ENCODE measurements around the gene GPR89B. TPM values are rescaled to one million over a fixed set of nuclear protein-coding genes. Genes with fewer than 3 reads are reported as not detected.

GPR89B gene
- total RNA-seq (2022; extraction: Qiagen RNA extraction; ENCODE audit: low read depth), result 2.6 to 5.9 TPM (median 4.4 TPM) in 5 replicates

GRCh38 chr1:147928236-147929132, at the start of gene GPR89B:
Gene GPR89B (plus strand): TSS chr1:147928420. CDS start chr1:147928537, 117 bp downstream.

DNA sequence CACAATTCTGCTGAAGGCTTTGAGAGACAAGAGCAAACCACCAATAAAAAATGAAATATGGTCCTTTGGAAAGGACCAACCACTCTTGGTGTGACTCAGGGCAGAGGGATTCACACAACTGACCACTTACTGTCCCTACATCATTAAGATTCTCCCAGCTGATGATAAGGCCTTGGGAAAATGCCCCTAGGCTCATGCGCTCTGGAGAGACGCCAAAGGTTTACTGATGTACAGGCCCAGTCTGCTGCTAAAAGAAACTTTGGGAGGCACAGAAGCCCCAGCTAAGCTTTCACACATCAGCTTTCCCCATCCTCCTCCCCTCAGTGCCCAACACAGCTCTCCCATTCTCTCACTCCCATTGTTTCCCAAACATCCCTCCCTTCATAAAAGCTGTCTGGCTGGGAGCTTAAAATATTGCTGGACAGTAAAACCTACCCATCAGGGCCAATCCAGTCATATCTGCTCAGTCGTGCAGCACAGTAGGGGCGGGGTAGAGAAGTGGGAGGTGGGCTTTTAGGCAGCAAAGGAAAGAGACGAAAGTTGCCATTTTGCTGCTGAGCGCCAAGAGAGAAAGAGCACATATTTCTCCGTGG, 25.9 kb upstream of the GPR89B start, which contains the start of gene GJA8:
GJA8 (plus strand) TSS at position 543 of the 593 bp plus-strand sequence. CDS start 5,161 bp downstream, outside the sequence.

Other genes with a start within 250 kb of the GPR89B start
- not detected in 5 replicates for gene GJA5, start 167.8 kb upstream of the GPR89B start, total RNA-seq (2022; extraction: Qiagen RNA extraction; ENCODE audit: low read depth)
- gene GJA8, start 25.6 kb upstream of the GPR89B start, total RNA-seq (2022; extraction: Qiagen RNA extraction; ENCODE audit: low read depth), result not detected in 5 replicates
- 4.3 to 4.7 TPM (median 4.5 TPM) in 5 replicates for gene NBPF11, start 223.9 kb downstream of the GPR89B start, total RNA-seq (2022; extraction: Qiagen RNA extraction; ENCODE audit: low read depth)